ENCODE measurements around the gene CDK6.

CDK6 gene

GRCh38 chr7:92644406-92645113 is 191.8 kb downstream of the CDK6 start:
- TF ChIP-seq, protein P1, sequence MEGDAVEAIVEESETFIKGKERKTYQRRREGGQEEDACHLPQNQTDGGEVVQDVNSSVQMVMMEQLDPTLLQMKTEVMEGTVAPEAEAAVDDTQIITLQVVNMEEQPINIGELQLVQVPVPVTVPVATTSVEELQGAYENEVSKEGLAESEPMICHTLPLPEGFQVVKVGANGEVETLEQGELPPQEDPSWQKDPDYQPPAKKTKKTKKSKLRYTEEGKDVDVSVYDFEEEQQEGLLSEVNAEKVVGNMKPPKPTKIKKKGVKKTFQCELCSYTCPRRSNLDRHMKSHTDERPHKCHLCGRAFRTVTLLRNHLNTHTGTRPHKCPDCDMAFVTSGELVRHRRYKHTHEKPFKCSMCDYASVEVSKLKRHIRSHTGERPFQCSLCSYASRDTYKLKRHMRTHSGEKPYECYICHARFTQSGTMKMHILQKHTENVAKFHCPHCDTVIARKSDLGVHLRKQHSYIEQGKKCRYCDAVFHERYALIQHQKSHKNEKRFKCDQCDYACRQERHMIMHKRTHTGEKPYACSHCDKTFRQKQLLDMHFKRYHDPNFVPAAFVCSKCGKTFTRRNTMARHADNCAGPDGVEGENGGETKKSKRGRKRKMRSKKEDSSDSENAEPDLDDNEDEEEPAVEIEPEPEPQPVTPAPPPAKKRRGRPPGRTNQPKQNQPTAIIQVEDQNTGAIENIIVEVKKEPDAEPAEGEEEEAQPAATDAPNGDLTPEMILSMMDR (IDR thresholded peaks at IDR 0.05; ENCODE audit: borderline replicate concordance, control extremely low read depth, extremely low read depth, insufficient read depth, missing control alignments), result no peak
- DNase-seq (ENCODE audit: low spot score), result no peak
- in situ Hi-C loops (cut with MboI; ENCODE audit: low sequenced_read_pairs, unreplicated experiment), result no loop called here

DNA sequence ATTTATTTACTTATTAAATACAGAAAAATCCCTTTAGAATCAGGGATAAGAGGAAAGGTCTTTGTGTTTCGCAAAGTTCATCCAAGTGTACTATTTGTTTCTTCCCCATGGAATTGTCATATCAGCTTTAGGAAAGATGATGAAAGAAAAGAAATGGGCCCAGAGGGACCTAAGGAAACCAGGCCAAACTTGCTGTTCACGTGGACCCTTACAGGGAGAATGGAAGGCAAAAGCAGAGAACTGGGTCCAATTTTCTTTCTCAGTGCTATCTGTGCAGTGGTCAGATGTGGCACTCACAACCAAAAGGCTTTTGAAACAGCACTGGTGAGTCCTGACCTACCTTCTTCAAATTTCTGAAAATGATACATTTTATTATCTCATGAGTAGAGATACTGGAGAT is 192.6 kb downstream of the CDK6 start:
- in situ Hi-C loops (cut with MboI; ENCODE audit: low sequenced_read_pairs, unreplicated experiment), result no loop called here
- TF ChIP-seq, protein P1 (IDR thresholded peaks at IDR 0.05; ENCODE audit: borderline replicate concordance, control extremely low read depth, extremely low read depth, insufficient read depth, missing control alignments), result no peak
- no peak for DNase-seq (ENCODE audit: low spot score)

GRCh38 chr7:92641921-92642511 is 194.4 kb downstream of the CDK6 start:
- TF ChIP-seq, protein P1 (IDR thresholded peaks at IDR 0.05; ENCODE audit: borderline replicate concordance, control extremely low read depth, extremely low read depth, insufficient read depth, missing control alignments), result no peak
- in situ Hi-C loops (cut with MboI; ENCODE audit: low sequenced_read_pairs, unreplicated experiment), result no loop called here
- peak; percentile 20 for DNase-seq (ENCODE audit: low spot score)

GRCh38 chr7:92639966-92640365 is 196.4 kb downstream of the CDK6 start:
- in situ Hi-C loops (cut with MboI; ENCODE audit: low sequenced_read_pairs, unreplicated experiment), result loop anchor here (10.0 kb wide), 1 partner anchor 175 kb away; no protein-coding TSS in a partner anchor
- TF ChIP-seq, protein P1 (IDR thresholded peaks at IDR 0.05; ENCODE audit: borderline replicate concordance, control extremely low read depth, extremely low read depth, insufficient read depth, missing control alignments), result no peak
- no peak for DNase-seq (ENCODE audit: low spot score)

DNA sequence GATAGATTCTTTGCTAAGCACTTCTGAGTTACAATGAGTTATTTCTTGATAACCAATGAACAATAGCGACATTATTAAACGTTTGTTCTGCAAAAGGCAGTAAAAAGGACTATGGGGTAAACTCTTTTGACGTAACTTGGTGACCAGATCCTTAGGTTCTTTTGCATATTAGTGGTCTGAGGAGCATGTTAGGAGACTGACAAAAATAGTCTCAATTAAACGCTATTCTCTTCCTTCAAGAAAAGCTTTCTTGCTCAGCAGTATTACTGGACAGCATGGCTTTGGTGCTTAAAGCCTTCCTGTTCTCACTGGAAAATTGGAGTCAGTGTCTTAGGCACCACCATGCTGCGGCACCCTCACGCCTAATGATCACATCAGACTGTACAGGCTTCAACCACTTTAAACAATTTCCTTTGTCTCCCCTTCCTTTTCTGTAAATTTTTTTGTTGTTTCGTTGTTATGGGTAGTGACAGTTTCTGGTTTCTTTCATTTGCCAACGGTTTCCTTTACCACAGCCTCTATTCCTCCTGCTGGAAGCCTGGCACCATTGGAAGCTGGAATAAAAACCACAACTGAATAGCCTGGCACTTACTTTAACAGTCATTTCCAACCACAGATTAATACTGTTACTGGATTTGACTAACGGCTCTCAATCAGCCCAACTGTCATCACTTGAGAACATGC is 197.0 kb downstream of the CDK6 start:
- in situ Hi-C loops (cut with MboI; ENCODE audit: low sequenced_read_pairs, unreplicated experiment), result loop anchor here (10.0 kb wide), 1 partner anchor 175 kb away; no protein-coding TSS in a partner anchor
- TF ChIP-seq, protein P1 (IDR thresholded peaks at IDR 0.05; ENCODE audit: borderline replicate concordance, control extremely low read depth, extremely low read depth, insufficient read depth, missing control alignments), result no peak
- no peak for DNase-seq (ENCODE audit: low spot score)

DNA sequence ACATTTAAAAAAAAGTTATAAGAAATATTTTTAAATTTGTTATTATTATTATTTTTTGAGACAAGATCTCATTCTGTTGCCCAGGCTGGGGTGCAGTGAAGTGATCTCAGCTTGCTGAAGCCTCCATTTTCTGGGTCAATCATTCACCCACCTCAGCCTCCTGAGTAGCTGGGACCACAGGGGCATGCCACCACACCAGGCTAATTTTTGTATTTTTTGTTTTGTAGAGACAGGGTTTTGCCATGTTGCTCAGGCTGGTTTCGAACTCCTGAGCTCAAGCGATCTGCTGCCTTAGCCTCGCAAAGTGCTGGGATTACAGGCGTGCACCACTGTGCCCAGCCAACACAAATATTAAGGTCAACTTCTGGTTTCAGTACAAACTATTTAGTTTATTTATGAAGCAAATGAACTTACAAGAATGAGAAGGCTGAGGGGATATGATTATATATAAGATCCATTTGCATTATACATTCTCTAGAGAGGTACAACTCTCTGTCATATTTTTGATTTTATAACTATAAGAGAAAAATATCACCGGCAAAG is 200.3 kb downstream of the CDK6 start:
- in situ Hi-C loops (cut with MboI; ENCODE audit: low sequenced_read_pairs, unreplicated experiment), result loop anchor here (10.0 kb wide), 1 partner anchor 179 kb away; no protein-coding TSS in a partner anchor
- TF ChIP-seq, protein P1 (IDR thresholded peaks at IDR 0.05; ENCODE audit: borderline replicate concordance, control extremely low read depth, extremely low read depth, insufficient read depth, missing control alignments), result no peak

More for the DNA sequence above, 200.3 kb downstream of the CDK6 start:
- DNase-seq (ENCODE audit: low spot score), result no peak

All from GM13976 (cell line).